Measurements from ENCODE around the gene ENTPD6. TPM values are rescaled to one million over a fixed set of nuclear protein-coding genes. Genes with fewer than 3 reads are reported as not detected.

ENTPD6 gene
- total and polyA plus RNA-seq, 4 donors, result 25.5 to 111 (median 69.3) TPM

DNA sequence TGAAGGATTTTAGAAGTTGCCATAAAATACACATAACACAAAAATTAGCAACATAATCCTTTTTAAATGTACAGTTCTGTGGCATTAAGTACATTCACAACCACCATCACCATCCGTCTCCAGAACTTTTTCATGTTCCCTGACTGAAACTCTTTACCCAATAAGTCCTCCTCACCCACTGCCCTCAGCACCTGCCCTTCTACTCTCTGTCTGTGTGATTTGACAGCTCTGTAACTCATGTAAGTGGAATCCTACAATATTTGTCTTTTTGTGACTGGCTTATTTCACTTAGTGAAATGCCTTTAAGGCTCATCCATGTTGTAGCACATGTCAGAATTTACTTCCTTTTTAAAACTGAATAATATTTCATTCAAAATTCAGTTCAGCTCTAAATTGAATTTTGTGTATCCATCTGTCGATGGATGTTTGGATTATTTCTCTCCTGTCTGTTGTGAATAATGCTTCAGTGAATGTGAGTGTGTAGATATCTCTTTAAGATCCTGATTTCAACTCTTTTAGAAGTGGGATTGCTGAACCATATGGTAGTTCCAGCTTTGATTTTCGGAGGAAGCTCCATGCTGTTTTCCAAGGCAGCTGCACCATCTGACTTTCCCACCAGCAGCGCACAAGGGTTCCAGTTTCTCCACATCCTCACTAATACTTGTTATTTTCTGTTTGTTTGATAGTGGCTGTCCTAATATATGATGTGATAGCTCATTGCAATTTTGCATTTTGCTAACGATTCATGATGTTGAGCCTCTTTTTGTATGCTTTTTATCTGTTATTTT lies 4.2 kb downstream of the ENTPD6 start:
- no peak overlapping the region for H3K27ac ChIP-seq (ENCODE audit: low read depth in 1 of 2, low read length in 2 of 2)
- H3K9me3 ChIP-seq (ENCODE audit: control insufficient read depth, low read length), result no peaks in the 10 kb centered on the region
- no peaks in the 10 kb centered on the region for H3K36me3 ChIP-seq (ENCODE audit: control insufficient read depth in 1 of 2, insufficient read depth in 2 of 2, low read length in 1 of 2)
- H3K4me1 ChIP-seq (ENCODE audit: control insufficient read depth in 1 of 2, insufficient read depth in 2 of 2, low read length in 2 of 2), result peaks cover 0 to 3% of the 10 kb centered on the region in 2 donors
- WGBS, 2 donors, result 68 to 70% methylated on average over 5 of the region's 5 CpGs
- DNase-seq, result no peak
- intact Hi-C loops (cut with DNase I), result loop anchor here (5.0 to 10.0 kb wide), 3 partner anchors 95 to 207 kb away; partner anchors contain the start of genes APMAP (in 2 of the 2) and ABHD12 (in 1 of the 2)
- H3K4me3 ChIP-seq (ENCODE audit: low read length in 2 of 2), result no peak overlapping the region
- ATAC-seq (ENCODE audit: low FRiP score), result no peak
- H3K27me3 ChIP-seq (ENCODE audit: control insufficient read depth in 1 of 2, insufficient read depth in 2 of 2, low read length in 1 of 2), result no peaks in the 10 kb centered on the region

DNA sequence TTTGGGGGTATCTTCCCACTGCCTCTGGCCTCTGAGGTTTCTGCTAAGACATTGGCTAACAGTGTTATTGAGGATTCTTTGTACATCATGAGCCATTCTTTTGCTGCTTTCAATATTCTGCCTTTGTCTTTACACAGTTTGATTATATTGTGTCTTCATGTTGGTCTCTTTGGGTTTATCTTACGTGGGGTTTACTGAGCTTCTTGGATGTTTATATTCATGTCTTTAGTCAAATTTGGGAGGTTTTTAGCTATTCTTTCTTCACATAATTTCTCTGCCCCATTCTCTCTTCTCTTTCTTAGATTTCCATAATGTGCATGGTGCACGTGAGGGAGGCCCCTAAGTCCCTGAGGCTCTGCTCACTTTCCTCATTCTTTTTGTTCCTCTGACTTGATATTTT lies 7.6 kb downstream of the ENTPD6 start:
- 49 to 78% methylated on average over 2 of the region's 2 CpGs for WGBS, 2 donors
- Histone ChIP-seq H3K9me3 (ENCODE audit: control insufficient read depth, low read length) (no peaks in the 10 kb centered on the region), H3K27me3 (ENCODE audit: control insufficient read depth in 1 of 2, insufficient read depth in 2 of 2, low read length in 1 of 2) (no peaks in the 10 kb centered on the region), H3K4me1 (ENCODE audit: control insufficient read depth in 1 of 2, insufficient read depth in 2 of 2, low read length in 2 of 2) (no peaks in the 10 kb centered on the region), H3K4me3 (ENCODE audit: low read length in 2 of 2) (no peak overlapping the region), H3K27ac (ENCODE audit: low read depth in 1 of 2, low read length in 2 of 2) (no peak overlapping the region), H3K36me3 (ENCODE audit: control insufficient read depth in 1 of 2, insufficient read depth in 2 of 2, low read length in 1 of 2) (no peaks in the 10 kb centered on the region)
- ATAC-seq (ENCODE audit: low FRiP score), result no peak
- no peak for DNase-seq
- intact Hi-C loops (cut with DNase I), result no loop called here

DNA sequence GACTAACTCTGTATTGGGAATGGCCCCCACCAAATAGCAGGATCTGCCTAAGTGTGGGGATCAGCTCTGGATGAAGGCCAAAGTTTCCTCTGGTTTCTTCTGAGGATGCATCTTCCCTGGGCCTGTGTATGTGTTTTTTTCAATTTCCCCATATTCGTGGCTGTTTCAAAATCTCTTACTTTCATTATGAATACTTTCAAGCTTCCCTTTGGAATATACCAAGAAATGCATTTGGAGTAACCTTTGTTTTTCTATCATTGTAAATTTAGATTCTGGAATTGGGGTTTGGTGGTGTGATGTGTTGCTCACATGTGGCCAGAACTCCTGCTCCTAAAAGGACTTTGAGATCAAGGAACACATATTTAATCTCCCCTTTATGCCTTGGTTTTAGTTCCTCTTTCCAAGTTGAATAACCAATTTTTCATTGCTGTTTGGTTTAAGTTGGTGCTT lies 8.4 kb downstream of the ENTPD6 start:
- H3K9me3 ChIP-seq (ENCODE audit: control insufficient read depth, low read length), result no peaks in the 10 kb centered on the region
- no peak for DNase-seq
- no peak overlapping the region for H3K27ac ChIP-seq (ENCODE audit: low read depth in 1 of 2, low read length in 2 of 2)
- 65 to 79% methylated on average over 1 of the region's 1 CpG for WGBS, 2 donors
- ATAC-seq (ENCODE audit: low FRiP score), result no peak
- no peaks in the 10 kb centered on the region for H3K27me3 ChIP-seq (ENCODE audit: control insufficient read depth in 1 of 2, insufficient read depth in 2 of 2, low read length in 1 of 2)
- H3K4me1 ChIP-seq (ENCODE audit: control insufficient read depth in 1 of 2, insufficient read depth in 2 of 2, low read length in 2 of 2), result no peaks in the 10 kb centered on the region
- H3K36me3 ChIP-seq (ENCODE audit: control insufficient read depth in 1 of 2, insufficient read depth in 2 of 2, low read length in 1 of 2), result no peaks in the 10 kb centered on the region
- no peak overlapping the region for H3K4me3 ChIP-seq (ENCODE audit: low read length in 2 of 2)
- intact Hi-C loops (cut with DNase I), result no loop called here

GRCh38 chr20:25204550-25205276 lies 9.2 kb downstream of the ENTPD6 start:
- ATAC-seq (ENCODE audit: low FRiP score) (peak; percentile 23), DNase-seq (no peak)
- Histone ChIP-seq H3K9me3 (ENCODE audit: control insufficient read depth, low read length) (no peaks in the 10 kb centered on the region), H3K36me3 (ENCODE audit: control insufficient read depth in 1 of 2, insufficient read depth in 2 of 2, low read length in 1 of 2) (no peaks in the 10 kb centered on the region), H3K4me3 (ENCODE audit: low read length in 2 of 2) (no peak overlapping the region), H3K4me1 (ENCODE audit: control insufficient read depth in 1 of 2, insufficient read depth in 2 of 2, low read length in 2 of 2) (no peaks in the 10 kb centered on the region), H3K27me3 (ENCODE audit: control insufficient read depth in 1 of 2, insufficient read depth in 2 of 2, low read length in 1 of 2) (no peaks in the 10 kb centered on the region), H3K27ac (ENCODE audit: low read depth in 1 of 2, low read length in 2 of 2) (no peak overlapping the region)
- intact Hi-C loops (cut with DNase I), result no loop called here
- WGBS, 2 donors, result 90 to 94% methylated on average over 9 of the region's 9 CpGs

DNA sequence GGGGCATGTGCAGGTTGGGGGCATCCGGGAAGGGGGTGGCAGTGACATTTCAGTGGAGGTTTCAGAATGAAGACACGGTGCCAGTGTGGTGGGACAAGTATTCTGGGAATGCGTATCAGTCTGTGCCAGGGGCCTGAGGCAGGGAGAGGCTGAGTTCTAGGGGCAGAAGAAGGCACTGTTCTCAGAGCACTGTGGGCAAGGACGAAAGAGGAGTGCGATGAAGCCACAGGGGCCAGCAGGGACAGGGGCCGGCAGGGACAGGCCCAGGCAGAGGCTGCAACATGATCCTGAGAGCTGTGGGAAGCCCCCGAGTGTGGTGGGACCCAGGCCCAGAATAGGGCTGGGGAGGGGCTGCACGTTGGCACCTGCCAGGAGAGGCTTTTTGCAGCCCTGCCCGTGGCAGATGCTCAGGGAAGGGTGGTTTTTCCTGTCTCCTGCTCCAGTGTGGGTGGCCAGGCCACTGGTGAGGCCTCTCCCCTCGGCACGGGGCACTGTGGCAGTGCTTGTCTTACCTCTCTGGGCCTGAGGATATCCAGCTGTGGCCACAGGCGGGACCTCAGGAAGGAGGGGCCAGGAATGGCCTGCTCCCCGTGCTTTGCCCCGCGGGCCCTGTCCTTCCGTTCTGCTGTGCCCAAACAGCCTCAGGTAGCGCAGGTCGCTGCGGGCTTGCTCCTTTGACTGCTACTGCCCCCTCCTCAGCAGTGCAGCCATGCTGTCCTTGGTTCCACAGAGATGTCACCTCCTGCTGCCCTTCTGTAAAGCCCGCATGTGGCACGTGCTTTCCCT lies 10.0 kb downstream of the ENTPD6 start:
- DNase-seq (no peak), ATAC-seq (ENCODE audit: low FRiP score) (peak; percentile 20)
- intact Hi-C loops (cut with DNase I), result no loop called here
- H3K4me1 ChIP-seq (ENCODE audit: control insufficient read depth in 1 of 2, insufficient read depth in 2 of 2, low read length in 2 of 2), result no peaks in the 10 kb centered on the region
- H3K4me3 ChIP-seq (ENCODE audit: low read length in 2 of 2), result no peak overlapping the region
- WGBS, 2 donors, result 78 to 81% methylated on average over 18 to 21 of the region's 21 CpGs
- no peaks in the 10 kb centered on the region for H3K36me3 ChIP-seq (ENCODE audit: control insufficient read depth in 1 of 2, insufficient read depth in 2 of 2, low read length in 1 of 2)
- no peaks in the 10 kb centered on the region for H3K27me3 ChIP-seq (ENCODE audit: control insufficient read depth in 1 of 2, insufficient read depth in 2 of 2, low read length in 1 of 2)
- H3K27ac ChIP-seq (ENCODE audit: low read depth in 1 of 2, low read length in 2 of 2), result no peak overlapping the region
- no peaks in the 10 kb centered on the region for H3K9me3 ChIP-seq (ENCODE audit: control insufficient read depth, low read length)

DNA sequence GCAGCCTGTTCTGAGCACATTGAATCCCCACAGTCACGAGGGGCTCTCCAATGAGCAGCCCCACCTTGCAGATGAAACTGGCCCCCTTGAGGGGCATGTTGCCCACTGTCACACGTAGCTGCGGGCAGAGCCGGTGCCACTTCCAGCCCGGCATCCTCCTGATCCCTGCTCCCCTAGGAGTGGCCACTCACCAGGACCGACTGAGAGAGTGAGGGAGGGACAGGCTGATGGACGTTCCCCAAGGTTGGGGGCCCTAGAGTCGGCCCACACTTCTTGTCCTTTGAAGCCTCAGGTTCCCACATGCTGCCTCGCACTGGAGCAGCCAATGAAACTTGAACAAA lies 10.5 kb downstream of the ENTPD6 start:
- Histone ChIP-seq H3K27ac (ENCODE audit: low read depth in 1 of 2, low read length in 2 of 2) (no peak overlapping the region), H3K9me3 (ENCODE audit: control insufficient read depth, low read length) (no peaks in the 10 kb centered on the region), H3K4me3 (ENCODE audit: low read length in 2 of 2) (no peak overlapping the region), H3K36me3 (ENCODE audit: control insufficient read depth in 1 of 2, insufficient read depth in 2 of 2, low read length in 1 of 2) (no peaks in the 10 kb centered on the region), H3K27me3 (ENCODE audit: control insufficient read depth in 1 of 2, insufficient read depth in 2 of 2, low read length in 1 of 2) (no peaks in the 10 kb centered on the region), H3K4me1 (ENCODE audit: control insufficient read depth in 1 of 2, insufficient read depth in 2 of 2, low read length in 2 of 2) (no peaks in the 10 kb centered on the region)
- ATAC-seq (ENCODE audit: low FRiP score) (no peak), DNase-seq (peak in 1 of 2 donors; percentile 68)
- intact Hi-C loops (cut with DNase I), result no loop called here
- WGBS, 2 donors, result 88 to 90% methylated on average over 9 of the region's 9 CpGs

DNA sequence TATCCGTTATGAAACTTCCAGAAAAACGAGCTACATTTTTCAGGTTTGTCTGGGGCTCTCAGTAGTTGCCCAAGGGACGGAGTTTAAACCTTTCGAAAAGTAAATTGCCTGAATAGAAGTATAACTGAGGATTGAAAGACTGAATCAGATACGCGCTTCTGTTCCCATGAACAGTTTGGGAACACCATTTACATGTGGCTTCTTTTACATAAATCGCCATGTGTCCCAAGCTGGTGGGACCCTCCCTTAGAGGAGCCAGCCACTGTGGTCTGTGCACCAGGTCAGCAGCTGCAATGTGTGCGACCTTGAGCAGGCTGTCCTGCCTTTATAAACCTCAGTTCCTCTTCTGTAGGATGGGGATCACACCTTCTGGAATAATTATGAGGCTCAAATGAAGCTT lies 11.0 kb downstream of the ENTPD6 start:
- Histone ChIP-seq H3K9me3 (ENCODE audit: control insufficient read depth, low read length) (no peaks in the 10 kb centered on the region), H3K36me3 (ENCODE audit: control insufficient read depth in 1 of 2, insufficient read depth in 2 of 2, low read length in 1 of 2) (no peaks in the 10 kb centered on the region), H3K4me1 (ENCODE audit: control insufficient read depth in 1 of 2, insufficient read depth in 2 of 2, low read length in 2 of 2) (no peaks in the 10 kb centered on the region), H3K27ac (ENCODE audit: low read depth in 1 of 2, low read length in 2 of 2) (no peak overlapping the region), H3K4me3 (ENCODE audit: low read length in 2 of 2) (no peak overlapping the region), H3K27me3 (ENCODE audit: control insufficient read depth in 1 of 2, insufficient read depth in 2 of 2, low read length in 1 of 2) (no peaks in the 10 kb centered on the region)
- WGBS, 2 donors, result 91 to 93% methylated on average over 8 of the region's 8 CpGs
- no peak for DNase-seq
- ATAC-seq (ENCODE audit: low FRiP score), result no peak
- intact Hi-C loops (cut with DNase I), result no loop called here

DNA sequence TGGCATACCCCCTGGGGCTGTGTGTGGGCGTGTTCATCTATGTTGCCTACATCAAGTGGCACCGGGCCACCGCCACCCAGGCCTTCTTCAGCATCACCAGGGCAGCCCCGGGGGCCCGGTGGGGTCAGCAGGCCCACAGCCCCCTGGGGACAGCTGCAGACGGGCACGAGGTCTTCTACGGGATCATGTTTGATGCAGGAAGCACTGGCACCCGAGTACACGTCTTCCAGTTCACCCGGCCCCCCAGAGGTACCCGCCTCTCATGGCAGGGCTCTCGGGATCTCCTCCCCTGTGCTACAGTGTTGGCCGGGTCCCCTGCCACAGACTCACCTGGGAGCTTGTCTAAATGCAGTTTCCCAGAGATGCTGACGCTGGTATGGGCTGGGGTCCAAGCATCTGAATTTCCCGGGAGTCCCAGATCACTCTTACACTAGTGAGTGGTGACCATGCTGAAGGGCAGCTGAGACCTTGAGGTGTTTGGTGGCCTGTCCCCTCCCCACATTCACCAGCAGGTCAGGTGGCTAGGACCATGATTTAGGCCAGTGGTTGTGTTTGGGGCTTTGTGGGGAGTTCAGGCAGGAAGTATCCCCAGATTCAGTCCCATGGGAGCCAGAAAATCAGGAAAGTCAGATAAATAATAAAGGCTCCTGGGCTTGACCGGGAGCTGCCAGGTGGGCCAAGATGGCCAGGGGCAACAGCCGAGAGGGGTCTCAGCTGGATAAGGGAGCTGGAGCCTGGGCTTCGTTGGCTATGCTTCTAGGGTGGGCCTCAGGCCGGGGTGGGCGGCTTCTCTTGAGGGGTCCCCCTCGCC lies 11.8 kb downstream of the ENTPD6 start:
- H3K4me1 ChIP-seq (ENCODE audit: control insufficient read depth in 1 of 2, insufficient read depth in 2 of 2, low read length in 2 of 2), result no peaks in the 10 kb centered on the region
- H3K27ac ChIP-seq (ENCODE audit: low read depth in 1 of 2, low read length in 2 of 2), result no peak overlapping the region
- peaks cover 0 to 4% of the 10 kb centered on the region in 2 donors for H3K36me3 ChIP-seq (ENCODE audit: control insufficient read depth in 1 of 2, insufficient read depth in 2 of 2, low read length in 1 of 2)
- no peaks in the 10 kb centered on the region for H3K27me3 ChIP-seq (ENCODE audit: control insufficient read depth in 1 of 2, insufficient read depth in 2 of 2, low read length in 1 of 2)
- peak in 1 of 2 donors; percentile 71 for DNase-seq
- no peak for ATAC-seq (ENCODE audit: low FRiP score)
- 88 to 91% methylated on average over 22 of the region's 22 CpGs for WGBS, 2 donors
- intact Hi-C loops (cut with DNase I), result no loop called here
- H3K4me3 ChIP-seq (ENCODE audit: low read length in 2 of 2), result no peak overlapping the region
- no peaks in the 10 kb centered on the region for H3K9me3 ChIP-seq (ENCODE audit: control insufficient read depth, low read length)

Data from aorta (tissue), 5 donors.